ENCODE measurements around the gene SPIN1.

SPIN1 gene

GRCh38 chr9:88502552-88503034, 114.3 kb downstream of the SPIN1 start:
- DNase-seq = no peak

GRCh38 chr9:88503081-88503844, 115.0 kb downstream of the SPIN1 start:
- DNase-seq = no peak

- no peak for DNase-seq
These were observed 115.9 kb downstream of the SPIN1 start for GRCh38 chr9:88503845-88504764.

GRCh38 chr9:88508326-88508725, 120.1 kb downstream of the SPIN1 start:
- no peak for DNase-seq

- DNase-seq = no peak
These were observed 123.7 kb downstream of the SPIN1 start for GRCh38 chr9:88511906-88512305.

DNA sequence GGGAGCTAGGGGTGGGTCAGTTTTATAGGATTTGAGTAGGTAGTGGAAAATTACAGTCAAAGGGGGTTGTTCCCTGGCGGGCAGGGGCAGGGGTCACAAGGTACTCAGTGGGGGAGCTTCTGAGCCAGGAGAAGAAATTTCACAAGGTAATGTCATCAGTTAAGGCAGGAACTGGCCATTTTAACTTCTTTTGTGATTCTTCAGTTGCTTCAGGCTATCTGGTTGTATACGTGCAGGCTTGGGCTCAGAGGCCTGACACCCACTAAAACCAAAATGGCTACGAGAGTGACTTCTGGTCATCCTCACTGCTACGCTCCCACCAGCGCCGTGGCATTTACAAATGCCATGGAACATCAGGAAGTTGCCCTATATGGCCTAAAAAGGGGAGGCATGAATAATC, 126.0 kb downstream of the SPIN1 start:
- DNase-seq = no peak

GRCh38 chr9:88521308-88521707, 133.1 kb downstream of the SPIN1 start:
- peak; percentile 74 for DNase-seq

GRCh38 chr9:88522360-88522759, 134.1 kb downstream of the SPIN1 start:
- no peak for DNase-seq

GRCh38 chr9:88523056-88523455, 134.8 kb downstream of the SPIN1 start:
- DNase-seq = no peak

DNA sequence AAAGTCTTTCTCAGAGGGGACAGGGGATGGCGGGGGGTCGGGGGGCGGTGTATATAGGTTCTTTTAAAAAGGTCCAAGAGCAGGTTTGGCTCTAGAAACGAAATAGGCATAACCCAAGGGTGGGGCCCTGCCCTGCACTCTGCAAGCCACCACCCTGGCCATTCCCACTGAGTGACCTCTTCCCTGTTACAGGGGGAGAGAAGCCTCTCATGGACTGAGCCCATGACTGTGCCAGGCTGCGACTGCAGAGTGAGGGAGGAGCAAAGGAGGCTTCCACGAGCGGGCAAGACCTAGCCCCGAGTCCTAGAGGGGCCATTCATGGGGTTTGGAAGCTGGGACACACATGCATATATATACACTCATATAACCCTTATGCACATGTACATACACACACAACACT, 136.7 kb downstream of the SPIN1 start:
- no peak for DNase-seq

- no peak for DNase-seq
These were observed 139.4 kb downstream of the SPIN1 start for GRCh38 chr9:88527618-88528017.
